ENCODE measurements around the gene MED16.
"Not testable (repeated sequence)": the region's sequence is repeated elsewhere in the genome, so short reads cannot be mapped to it uniquely, and the experiment has no call there.

MED16 gene

GRCh38 chr19:871446-872265 is 21.3 kb downstream of the MED16 start:
- no peak for DNase-seq

GRCh38 chr19:870963-871401 is 22.0 kb downstream of the MED16 start:
- DNase-seq, result no peak

GRCh38 chr19:870314-870713 is 22.7 kb downstream of the MED16 start:
- no peak for DNase-seq

- no peak for DNase-seq
Observed at GRCh38 chr19:869245-870177, 23.5 kb downstream of the MED16 start.

DNA sequence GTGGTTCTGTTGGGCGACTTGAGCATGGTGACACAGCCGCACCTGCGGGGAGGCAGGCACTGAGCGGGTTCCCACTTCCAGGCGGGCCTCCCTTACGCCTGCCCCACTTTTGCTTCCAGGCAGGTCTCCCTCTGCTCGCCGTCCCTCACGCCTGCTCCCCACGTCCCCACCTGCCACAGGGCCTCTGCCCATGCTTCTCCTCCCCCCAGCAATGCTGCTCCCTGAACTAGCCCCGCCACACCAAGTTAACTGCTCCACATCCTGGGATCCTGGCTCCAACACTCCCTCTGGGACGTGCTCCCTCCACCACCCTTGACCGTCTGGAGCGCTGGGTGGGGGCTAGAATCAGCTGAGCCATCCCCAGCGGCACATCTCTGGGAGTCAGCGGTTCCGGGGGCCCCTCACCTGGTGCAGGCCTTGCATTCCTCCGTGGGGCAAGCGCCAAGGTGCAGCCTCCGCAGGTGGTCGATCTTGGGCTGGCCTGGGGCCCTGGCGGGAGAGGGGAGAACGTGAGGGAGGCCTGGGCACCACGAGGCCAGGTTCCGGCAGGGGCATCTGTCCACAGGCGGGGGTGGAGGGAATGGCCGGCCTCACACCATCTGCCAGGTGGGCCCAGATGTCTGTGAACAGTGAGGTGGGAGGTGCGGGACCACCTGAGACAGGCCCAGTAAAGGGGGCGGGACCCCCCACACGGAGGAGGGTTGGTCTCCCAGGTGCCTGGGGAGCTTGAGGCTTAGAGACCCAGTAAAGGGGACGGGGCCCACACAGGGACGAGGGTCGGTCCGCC is 24.3 kb downstream of the MED16 start:
- no peak for DNase-seq

- no peak for DNase-seq
Observed at GRCh38 chr19:867855-868457, 25.0 kb downstream of the MED16 start.

DNA sequence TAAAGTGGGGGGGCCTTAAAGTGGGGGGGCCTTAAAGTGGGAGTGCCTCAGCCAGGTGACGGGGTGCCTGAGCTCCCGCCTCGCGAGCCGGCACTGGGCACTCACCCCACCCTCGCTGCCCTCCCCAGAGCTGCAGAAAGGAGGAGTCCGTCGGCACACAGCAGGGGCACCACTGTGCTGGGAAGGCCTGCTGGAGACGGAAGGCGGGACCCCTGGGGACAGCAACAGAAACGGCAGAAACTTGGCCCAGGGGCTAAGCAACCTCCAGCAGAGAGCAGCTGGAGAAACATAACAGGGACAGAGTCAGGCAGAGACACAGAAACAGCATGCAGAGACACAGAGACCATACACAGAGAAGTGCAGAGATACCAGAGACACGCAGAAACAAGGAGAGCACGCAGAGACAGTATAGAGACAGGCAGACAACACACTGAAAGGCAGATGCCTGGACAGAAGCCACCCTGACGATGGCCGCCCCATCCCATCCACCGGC is 25.6 kb downstream of the MED16 start:
- no peak for DNase-seq

- DNase-seq, result no peak
Observed at GRCh38 chr19:866769-867300, 26.2 kb downstream of the MED16 start.

- DNase-seq, result peak in 1 of 2 donors; percentile 15
Observed at GRCh38 chr19:863315-863620, 29.7 kb downstream of the MED16 start.

DNA sequence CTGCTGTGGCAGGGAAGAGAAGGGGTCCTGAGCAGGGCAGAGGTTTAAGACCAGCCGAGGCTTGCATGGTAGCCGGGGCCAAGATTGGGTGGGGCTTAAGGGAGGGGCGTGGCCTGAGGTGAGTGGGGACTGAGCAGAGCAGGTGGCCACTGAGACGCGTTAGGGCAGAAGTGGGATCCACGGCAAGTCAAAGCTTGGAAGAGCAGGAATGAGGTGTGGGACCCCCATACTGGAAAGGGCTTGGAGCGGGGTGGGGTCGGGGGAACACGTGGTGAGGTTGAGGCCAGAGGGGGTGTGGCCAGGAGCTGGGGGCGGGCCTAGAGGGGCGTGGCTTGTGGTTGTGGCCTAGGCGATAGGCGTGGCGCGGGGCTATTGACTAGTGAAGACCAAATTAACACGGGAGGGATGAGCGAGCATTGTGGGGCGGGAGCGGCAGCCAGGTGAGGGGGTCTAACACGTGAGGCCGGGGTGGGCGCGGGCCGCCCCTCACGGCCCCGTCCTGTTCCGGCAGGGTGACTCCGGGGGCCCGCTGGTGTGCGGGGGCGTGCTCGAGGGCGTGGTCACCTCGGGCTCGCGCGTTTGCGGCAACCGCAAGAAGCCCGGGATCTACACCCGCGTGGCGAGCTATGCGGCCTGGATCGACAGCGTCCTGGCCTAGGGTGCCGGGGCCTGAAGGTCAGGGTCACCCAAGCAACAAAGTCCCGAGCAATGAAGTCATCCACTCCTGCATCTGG is 30.2 kb downstream of the MED16 start:
- DNase-seq, result peak; percentile 63 to 68

GRCh38 chr19:861756-862580 is 31.0 kb downstream of the MED16 start:
- DNase-seq, result peak; percentile 58 to 71

GRCh38 chr19:861141-861755 is 31.7 kb downstream of the MED16 start:
- DNase-seq, result no peak

DNA sequence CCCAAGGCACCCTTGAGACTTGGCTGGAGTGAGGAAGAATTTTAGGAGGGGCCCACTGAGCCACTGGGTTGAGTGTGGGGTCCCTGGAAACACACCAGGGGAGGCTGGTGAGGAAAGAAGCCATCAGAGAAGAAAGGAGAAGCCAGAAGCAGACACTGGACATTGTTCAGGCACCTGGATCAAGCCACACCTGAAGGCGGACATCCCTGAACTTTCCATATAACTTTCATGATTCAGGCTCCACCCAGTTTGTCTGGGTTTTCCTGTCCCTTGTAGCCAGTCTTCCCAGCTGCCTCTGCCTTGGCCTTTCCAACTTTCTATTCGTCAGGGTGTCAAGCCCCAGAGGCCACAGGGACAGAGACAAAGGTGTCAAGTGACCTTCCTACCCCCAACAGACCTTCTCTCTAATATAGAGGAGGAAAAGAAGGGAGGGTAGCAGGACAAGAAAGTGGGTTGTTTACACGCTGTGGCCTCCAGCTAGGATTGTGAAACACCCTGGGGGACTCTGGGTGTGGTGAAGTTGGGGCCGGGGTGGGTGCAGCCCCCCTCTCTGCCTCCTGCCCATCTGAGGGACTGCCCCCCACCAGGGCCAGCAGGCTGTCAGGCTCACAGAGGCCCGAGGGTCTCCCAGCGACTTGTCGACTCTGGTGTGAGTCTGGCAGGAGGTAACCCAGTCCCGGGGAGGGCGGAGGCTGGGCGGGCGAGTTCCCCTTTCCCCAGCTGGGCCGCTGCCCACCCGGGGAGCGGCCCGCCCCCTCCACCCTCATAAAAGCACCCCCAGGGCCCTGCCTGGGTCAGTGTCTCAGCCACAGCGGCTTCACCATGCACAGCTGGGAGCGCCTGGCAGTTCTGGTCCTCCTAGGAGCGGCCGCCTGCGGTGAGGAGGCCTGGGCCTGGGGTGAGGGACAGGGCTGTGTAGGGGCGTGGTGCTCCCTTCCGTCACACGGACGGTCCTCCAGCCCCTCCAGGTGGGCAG is 33.8 kb downstream of the MED16 start, which contains the start of gene CFD:
TSS of gene CFD (plus strand) at position 797 of the 976 bp plus-strand sequence. CDS start at position 823, 26 bp downstream.
- DNase-seq, result peak; percentile 57 to 61

GRCh38 chr19:858284-858683 is 34.7 kb downstream of the MED16 start:
- DNase-seq, result no peak

- DNase-seq, result no peak
Observed at GRCh38 chr19:855566-856120, 37.3 kb downstream of the MED16 start.

GRCh38 chr19:855142-855541 is 37.8 kb downstream of the MED16 start:
- no peak for DNase-seq

GRCh38 chr19:854549-854948 is 38.4 kb downstream of the MED16 start:
- DNase-seq, result no peak

- DNase-seq, result not testable (repeated sequence)
Observed at GRCh38 chr19:853614-854220, 39.3 kb downstream of the MED16 start.
